GM18505 (cell line): Measurements from ENCODE around the gene SCFD2.
"Not testable (repeated sequence)": the region's sequence is repeated elsewhere in the genome, so short reads cannot be mapped to it uniquely, and the experiment has no call there.

Source experiments
- ATAC-seq: cut with Tn5 transposase; IDR thresholded peaks from one replicate; pipeline ENCODE4 v1.9.1; 2021; ENCODE audit not compliant: unreplicated experiment
- POLR2A ChIP-seq: IDR thresholded peaks from 4 replicates; pipeline ENCODE4 v1.6.1; 2011; ENCODE audit warnings: borderline replicate concordance; ENCODE audit not compliant: insufficient read depth, insufficient read length; ENCODE audit errors: extremely low read depth

Gene SCFD2

GRCh38 chr4:53365486-53366300, at the start of gene SCFD2:
Gene SCFD2 (minus strand): TSS chr4:53366061.
- ATAC-seq: peak; percentile 96
- peak; percentile 88 for TF ChIP-seq POLR2A

- not testable (repeated sequence) for ATAC-seq
Measured at GRCh38 chr4:53409479-53409878, 43.6 kb upstream of the SCFD2 start.

GRCh38 chr4:53380221-53380620, 14.4 kb upstream of the SCFD2 start:
- no peak for ATAC-seq
- no peak for TF ChIP-seq POLR2A

GRCh38 chr4:53378171-53378482, 12.3 kb upstream of the SCFD2 start:
- ATAC-seq: no peak
- TF ChIP-seq POLR2A: no peak

- TF ChIP-seq POLR2A: peak; percentile 95
- ATAC-seq: peak; percentile 89
Measured at GRCh38 chr4:53377319-53378170, 11.7 kb upstream of the SCFD2 start, which contains the start of gene FIP1L1. Gene FIP1L1 (plus strand): TSS chr4:53377641. CDS start chr4:53377839, 198 bp downstream.

GRCh38 chr4:53376900-53377299, 11.0 kb upstream of the SCFD2 start:
- ATAC-seq: peak; percentile 3
- no peak for TF ChIP-seq POLR2A

GRCh38 chr4:53374777-53375258, 9.0 kb upstream of the SCFD2 start:
- TF ChIP-seq POLR2A: no peak
- no peak for ATAC-seq

GRCh38 chr4:53371843-53372521, 6.1 kb upstream of the SCFD2 start:
- no peak for TF ChIP-seq POLR2A
- no peak for ATAC-seq

GRCh38 chr4:53371049-53371448, 5.2 kb upstream of the SCFD2 start:
- no peak for ATAC-seq
- TF ChIP-seq POLR2A: no peak

- no peak for TF ChIP-seq POLR2A
- no peak for ATAC-seq
Measured at GRCh38 chr4:53367721-53368120, 1.9 kb upstream of the SCFD2 start.

- no peak for TF ChIP-seq POLR2A
- ATAC-seq: peak; percentile 1
Measured at GRCh38 chr4:53366301-53366716, 448 bp upstream of the SCFD2 start.

GRCh38 chr4:53365121-53365485, 758 bp downstream of the SCFD2 start:
- no peak for TF ChIP-seq POLR2A
- peak; percentile 2 for ATAC-seq

GRCh38 chr4:53364624-53365023, 1.2 kb downstream of the SCFD2 start:
- ATAC-seq: no peak
- TF ChIP-seq POLR2A: no peak
